Tongue (tissue), 2 donors: ENCODE data around the gene PLA2G4D. TPM values are rescaled to one million over a fixed set of nuclear protein-coding genes. Genes with fewer than 3 reads are reported as not detected.

Experiments
- DNase-seq: peaks from one replicate; pipeline ENCODE4 v3.0.0-alpha.2; 2015
- total RNA-seq: library from RNA; depleted of rRNA; stranded (reverse); fragments of >200 nt; gene quantifications from one replicate; pipeline ENCODE4 v1.2.3, GENCODE V29; 2014

The PLA2G4D gene
- total RNA-seq, 1 donor from 2014 or later: not detected

GRCh38 chr15:42050484-42051255 is 43.7 kb downstream of the PLA2G4D start:
- DNase-seq: peak; percentile 72

GRCh38 chr15:42048821-42049200 is 45.6 kb downstream of the PLA2G4D start:
- no peak for DNase-seq

GRCh38 chr15:42048080-42048820 is 46.1 kb downstream of the PLA2G4D start:
- DNase-seq: no peak

- DNase-seq: no peak
These were observed 47.8 kb downstream of the PLA2G4D start for GRCh38 chr15:42046597-42046996.

GRCh38 chr15:42045211-42045615 is 49.1 kb downstream of the PLA2G4D start:
- DNase-seq: peak; percentile 58

- no peak for DNase-seq
These were observed 51.6 kb downstream of the PLA2G4D start for GRCh38 chr15:42042602-42043400.

GRCh38 chr15:42038401-42038800 is 56.0 kb downstream of the PLA2G4D start:
- no peak for DNase-seq

- peak; percentile 57 for DNase-seq
These were observed 56.7 kb downstream of the PLA2G4D start for GRCh38 chr15:42037656-42038055.

GRCh38 chr15:42036966-42037365 is 57.4 kb downstream of the PLA2G4D start:
- no peak for DNase-seq

GRCh38 chr15:42036112-42036905 is 58.1 kb downstream of the PLA2G4D start:
- no peak for DNase-seq

GRCh38 chr15:42035435-42035761 is 59.0 kb downstream of the PLA2G4D start:
- no peak for DNase-seq

- DNase-seq: no peak
These were observed 59.5 kb downstream of the PLA2G4D start for GRCh38 chr15:42034628-42035434.

GRCh38 chr15:42033214-42033873 is 61.0 kb downstream of the PLA2G4D start:
- no peak for DNase-seq

- no peak for DNase-seq
These were observed 61.8 kb downstream of the PLA2G4D start for GRCh38 chr15:42032376-42033213.

GRCh38 chr15:42031198-42031915 is 63.0 kb downstream of the PLA2G4D start:
- peak; percentile 46 for DNase-seq

GRCh38 chr15:42027521-42027920 is 66.8 kb downstream of the PLA2G4D start:
- no peak for DNase-seq

GRCh38 chr15:42024303-42024702 is 70.1 kb downstream of the PLA2G4D start:
- no peak for DNase-seq

GRCh38 chr15:42021593-42021992 is 72.8 kb downstream of the PLA2G4D start:
- no peak for DNase-seq

- DNase-seq: no peak
These were observed 73.6 kb downstream of the PLA2G4D start, which contains the start of gene PLA2G4E for GRCh38 chr15:42020713-42021273. PLA2G4E (minus strand) TSS chr15:42021042; CDS start chr15:42021030, 12 bp downstream.
